ENCODE data around the gene CDKN2B. TPM values are rescaled to one million over a fixed set of nuclear protein-coding genes. Genes with fewer than 3 reads are reported as not detected.

The CDKN2B gene
- total and polyA plus RNA-seq, 2 of the 13 experiments (the other 11 are each of a cell fraction or from before 2014, with no cell fraction given) = 1.4 to 1.5 TPM

- TF ChIP-seq IKZF5 (CRISPR knock-in tag; IDR thresholded peaks at IDR 0.05) = 0 out of 2 replicates have a peak, but pooled peaks have one; percentile 37
- TF ChIP-seq TOPORS (CRISPR knock-in tag; IDR thresholded peaks at IDR 0.05) = no peak
- peak; percentile 66; the same call in 1 of the 2 replicates for TF ChIP-seq ZSCAN25 (CRISPR knock-in tag; IDR thresholded peaks at IDR 0.05)
- peak; percentile 50; the same call in 1 of the 2 replicates for TF ChIP-seq ZNF543 (CRISPR knock-in tag; IDR thresholded peaks at IDR 0.05)
- TF ChIP-seq ZNF503 (CRISPR knock-in tag; IDR thresholded peaks at IDR 0.05) = peak; percentile 31; the same call in 1 of the 2 replicates
- TF ChIP-seq ZIK1 (CRISPR knock-in tag; IDR thresholded peaks at IDR 0.05; ENCODE audit: borderline replicate concordance, low read depth) = no peak
- TF ChIP-seq RNF2 (conservative IDR thresholded peaks at IDR 0.05; ENCODE audit: low read depth) = peak; percentile 85; the same call in 1 of the 2 replicates
- no peak for TF ChIP-seq ZNF274 (CRISPR knock-in tag; IDR thresholded peaks at IDR 0.05)
- no peak for TF ChIP-seq ZHX1 (CRISPR knock-in tag; IDR thresholded peaks at IDR 0.05; ENCODE audit: low read depth)
- peak; percentile 21; the same call in 1 of the 2 replicates for TF ChIP-seq ZFY (CRISPR knock-in tag; IDR thresholded peaks at IDR 0.05)
- peak; percentile 30; the same call in 1 of the 2 replicates for TF ChIP-seq KDM5B (CRISPR knock-in tag; IDR thresholded peaks at IDR 0.05; ENCODE audit: borderline replicate concordance)
- 0 out of 2 replicates have a peak, but pooled peaks have one; percentile 28 for TF ChIP-seq SP4 (CRISPR knock-in tag; IDR thresholded peaks at IDR 0.05)
- TF ChIP-seq ASH2L (IDR thresholded peaks at IDR 0.05; ENCODE audit: insufficient read length, low read depth, low read length) = peak; percentile 9
- TF ChIP-seq NRL (CRISPR knock-in tag; IDR thresholded peaks at IDR 0.05; ENCODE audit: borderline replicate concordance) = 0 out of 2 replicates have a peak, but pooled peaks have one; percentile 33
- no peak for TF ChIP-seq BRF2 (CRISPR knock-in tag; IDR thresholded peaks at IDR 0.05)
- 0 out of 2 replicates have a peak, but pooled peaks have one; percentile 30 for TF ChIP-seq ZNF501 (CRISPR knock-in tag; IDR thresholded peaks at IDR 0.05)
- TF ChIP-seq MAX (IDR thresholded peaks at IDR 0.05) = 0 out of 2 replicates have a peak, but pooled peaks have one; percentile 14
- TF ChIP-seq BCL6 (CRISPR knock-in tag; IDR thresholded peaks at IDR 0.05) = peak; percentile 96
- TF ChIP-seq CTCF (CRISPR knock-in tag; IDR thresholded peaks at IDR 0.05) = peak; percentile 52
- TF ChIP-seq GABPB1 (CRISPR knock-in tag; IDR thresholded peaks at IDR 0.05) = peak; percentile 52; the same call in 1 of the 2 replicates
Measured at GRCh38 chr9:21995666-21996398, 13.3 kb downstream of the CDKN2B start (continued).
